GM19328 (cell line): ENCODE measurements around the gene SLC25A23.
A peak's percentile ranks its signal among the peaks of the same experiment; 100 is the strongest.
"Not testable (repeated sequence)": the region's sequence is repeated elsewhere in the genome, so short reads cannot be mapped to it uniquely, and the experiment has no call there.

Experiments
- ATAC-seq: cut with Tn5 transposase; IDR thresholded peaks from one replicate; pipeline ENCODE4 v1.9.1; 2021; ENCODE audit warnings: mild to moderate bottlenecking, moderate library complexity; ENCODE audit not compliant: unreplicated experiment

Gene SLC25A23

GRCh38 chr19:6459262-6460098 is at the start of gene SLC25A23:
Gene SLC25A23 (minus strand): TSS chr19:6459792. CDS start chr19:6459628, 164 bp downstream.
- no peak for ATAC-seq

GRCh38 chr19:6508028-6508771 is 48.6 kb upstream of the SLC25A23 start:
- ATAC-seq, result not testable (repeated sequence)

GRCh38 chr19:6503407-6504201 is 44.0 kb upstream of the SLC25A23 start:
- ATAC-seq, result no peak

DNA sequence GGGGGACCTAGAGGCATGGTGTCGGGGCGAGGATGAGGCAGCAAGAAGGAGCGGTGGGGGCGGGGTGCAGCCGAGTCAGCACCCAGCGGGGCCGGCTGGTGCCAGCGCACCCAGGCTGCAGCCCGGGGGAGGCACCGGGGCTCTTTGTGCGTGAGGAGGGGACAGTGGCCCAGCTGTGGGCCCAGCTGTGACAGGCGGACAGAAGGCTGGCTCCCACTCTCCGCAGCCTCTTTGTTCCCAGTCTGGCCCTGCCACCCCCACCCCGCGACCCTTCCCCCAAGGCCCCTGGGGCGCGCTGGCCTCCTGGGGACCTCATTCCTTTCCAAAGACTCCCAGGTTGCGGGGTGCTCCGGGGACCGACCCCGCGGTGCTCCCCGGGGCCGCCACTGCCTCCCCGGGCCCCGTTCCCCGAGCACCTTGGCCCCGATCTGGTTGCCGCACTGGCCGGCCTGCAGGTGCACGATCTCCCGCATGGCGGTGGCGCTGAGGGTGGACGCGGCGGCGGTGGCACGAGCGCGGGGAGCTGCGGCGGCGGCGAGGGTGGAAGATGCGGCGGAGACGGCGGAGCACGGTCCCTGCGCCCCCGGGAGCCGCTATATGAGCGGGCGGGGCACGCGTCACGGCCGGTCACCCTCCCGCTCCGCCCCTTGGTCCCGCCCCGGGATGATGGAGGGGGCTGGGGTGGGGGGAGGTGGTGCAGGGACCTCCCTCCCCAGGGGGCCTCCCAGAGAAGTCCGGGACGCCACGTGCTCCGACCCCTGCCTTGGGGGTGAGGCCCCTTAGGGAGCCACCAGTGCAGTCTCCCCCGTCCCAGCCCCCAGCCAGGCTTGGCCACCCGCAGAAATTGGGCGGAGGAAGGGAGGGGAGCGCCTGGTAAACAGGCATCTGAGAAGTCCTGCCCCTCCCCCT is 42.4 kb upstream of the SLC25A23 start, which contains the start of gene TUBB4A:
TUBB4A (minus strand) TSS at position 570 of the 909 bp plus-strand sequence; CDS start at position 473, 97 bp downstream.
- no peak for ATAC-seq

DNA sequence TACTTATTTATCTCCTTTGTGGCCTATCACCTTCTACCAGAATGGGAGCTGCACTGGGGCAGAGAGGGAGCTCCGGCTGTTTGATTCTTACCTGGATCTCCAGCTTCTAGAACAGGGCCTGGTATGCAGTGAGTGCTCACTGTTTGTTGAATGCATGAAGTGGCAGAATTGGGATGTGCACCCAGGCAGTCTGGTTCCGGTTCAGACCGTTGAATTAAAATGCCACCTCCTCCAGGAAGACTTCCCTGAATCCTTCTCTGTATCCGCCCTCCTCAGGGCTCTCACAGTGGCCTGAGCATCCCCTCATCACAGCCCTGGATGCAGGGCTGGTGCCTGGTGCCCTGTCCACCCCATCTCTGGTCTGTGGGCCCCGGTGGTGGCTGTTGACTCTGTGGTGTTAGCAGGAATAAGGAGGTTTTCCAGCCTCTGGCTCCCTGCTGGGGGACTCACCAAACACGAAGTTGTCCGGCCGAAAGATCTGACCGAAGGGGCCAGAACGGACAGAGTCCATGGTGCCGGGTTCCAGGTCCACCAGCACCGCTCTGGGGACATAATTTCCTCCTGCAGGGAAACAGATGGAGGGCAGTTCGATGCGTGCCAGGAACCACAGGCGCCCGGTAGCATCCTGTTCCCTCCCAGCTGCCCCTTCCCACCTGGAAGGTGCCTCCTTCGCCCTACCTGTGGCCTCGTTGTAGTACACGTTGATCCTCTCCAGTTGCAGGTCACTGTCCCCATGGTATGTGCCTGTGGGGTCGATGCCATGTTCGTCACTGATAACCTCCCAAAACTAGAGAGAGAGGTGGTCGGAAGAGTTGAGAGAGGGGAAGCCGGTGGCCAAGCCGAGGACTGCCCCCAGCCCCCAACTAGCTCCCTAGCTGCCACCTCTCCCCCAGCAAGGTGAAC is 41.5 kb upstream of the SLC25A23 start:
- ATAC-seq, result no peak

DNA sequence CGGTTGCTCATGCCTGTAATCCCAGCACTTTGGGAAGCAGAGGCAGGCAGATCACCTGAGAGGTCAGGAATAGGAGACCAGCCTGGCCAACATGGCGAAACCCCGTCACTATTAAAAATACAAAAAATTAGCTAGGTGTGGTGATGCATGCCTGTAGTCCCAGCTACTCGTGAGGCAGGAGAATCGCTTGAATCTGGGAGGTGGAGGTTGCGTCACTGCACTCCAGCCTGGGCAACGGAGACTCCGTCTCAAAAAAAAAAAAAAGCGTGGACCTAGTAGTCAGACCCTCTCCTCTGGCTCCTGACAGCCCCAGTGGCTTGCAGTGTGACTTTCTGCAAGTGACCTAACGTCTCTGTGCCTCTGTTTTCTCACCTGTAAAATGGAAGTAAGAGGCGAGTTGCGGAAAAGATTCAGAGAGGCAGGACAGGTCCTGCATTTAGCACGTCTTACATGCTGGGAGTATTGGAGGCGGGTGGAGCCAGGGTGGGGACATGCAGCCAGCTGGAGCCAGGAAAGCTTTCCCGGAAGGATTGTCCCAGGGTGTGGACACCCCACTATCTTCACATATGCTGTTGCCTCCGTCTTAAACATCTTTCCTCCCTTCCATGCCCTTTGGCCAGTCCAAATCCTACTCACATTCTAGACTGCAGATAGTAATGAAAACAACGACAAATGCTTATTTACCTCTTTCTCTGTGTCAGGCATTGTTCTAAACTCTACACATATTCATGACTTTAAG is 39.6 kb upstream of the SLC25A23 start:
- ATAC-seq, result no peak

- ATAC-seq, result no peak
Measured at GRCh38 chr19:6498294-6499036, 38.9 kb upstream of the SLC25A23 start.

DNA sequence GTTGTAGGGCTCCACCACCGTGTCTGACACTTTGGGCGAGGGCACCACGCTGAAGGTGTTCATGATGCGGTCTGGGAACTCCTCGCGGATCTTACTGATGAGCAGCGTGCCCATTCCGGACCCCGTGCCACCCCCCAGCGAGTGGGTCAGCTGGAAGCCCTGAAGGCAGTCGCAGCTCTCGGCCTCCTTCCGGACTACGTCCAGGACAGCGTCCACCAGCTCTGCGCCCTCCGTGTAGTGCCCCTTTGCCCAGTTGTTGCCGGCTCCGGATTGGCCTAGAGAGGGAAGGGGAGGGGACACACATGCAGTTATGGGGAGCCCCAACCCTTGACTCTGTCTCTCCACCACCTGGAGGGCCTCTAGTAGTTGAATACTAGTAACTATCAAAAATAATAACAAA is 36.4 kb upstream of the SLC25A23 start:
- ATAC-seq, result no peak

- no peak for ATAC-seq
Measured at GRCh38 chr19:6494438-6495036, 34.9 kb upstream of the SLC25A23 start.

GRCh38 chr19:6491802-6492592 is 32.4 kb upstream of the SLC25A23 start:
- ATAC-seq, result no peak

DNA sequence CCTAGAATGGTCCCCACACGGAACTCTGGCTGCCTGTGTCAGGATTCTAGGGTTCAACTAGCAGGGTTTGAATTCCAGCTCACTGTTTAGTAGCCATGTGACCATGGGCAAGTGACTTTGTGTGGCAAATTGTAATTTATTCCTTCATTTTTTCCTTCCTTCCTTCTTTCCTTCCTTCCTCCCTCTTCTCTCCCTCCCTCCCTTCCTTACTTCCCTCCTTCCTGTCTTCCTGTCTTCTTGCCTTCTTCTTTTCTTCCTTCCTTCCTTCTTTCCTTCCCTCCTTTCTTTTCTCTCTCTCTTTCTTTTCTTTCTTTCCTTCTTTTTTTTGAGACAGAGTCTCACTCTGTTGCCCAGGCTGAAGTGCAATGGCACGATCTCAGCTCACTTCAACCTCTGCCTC is 30.5 kb upstream of the SLC25A23 start:
- no peak for ATAC-seq

DNA sequence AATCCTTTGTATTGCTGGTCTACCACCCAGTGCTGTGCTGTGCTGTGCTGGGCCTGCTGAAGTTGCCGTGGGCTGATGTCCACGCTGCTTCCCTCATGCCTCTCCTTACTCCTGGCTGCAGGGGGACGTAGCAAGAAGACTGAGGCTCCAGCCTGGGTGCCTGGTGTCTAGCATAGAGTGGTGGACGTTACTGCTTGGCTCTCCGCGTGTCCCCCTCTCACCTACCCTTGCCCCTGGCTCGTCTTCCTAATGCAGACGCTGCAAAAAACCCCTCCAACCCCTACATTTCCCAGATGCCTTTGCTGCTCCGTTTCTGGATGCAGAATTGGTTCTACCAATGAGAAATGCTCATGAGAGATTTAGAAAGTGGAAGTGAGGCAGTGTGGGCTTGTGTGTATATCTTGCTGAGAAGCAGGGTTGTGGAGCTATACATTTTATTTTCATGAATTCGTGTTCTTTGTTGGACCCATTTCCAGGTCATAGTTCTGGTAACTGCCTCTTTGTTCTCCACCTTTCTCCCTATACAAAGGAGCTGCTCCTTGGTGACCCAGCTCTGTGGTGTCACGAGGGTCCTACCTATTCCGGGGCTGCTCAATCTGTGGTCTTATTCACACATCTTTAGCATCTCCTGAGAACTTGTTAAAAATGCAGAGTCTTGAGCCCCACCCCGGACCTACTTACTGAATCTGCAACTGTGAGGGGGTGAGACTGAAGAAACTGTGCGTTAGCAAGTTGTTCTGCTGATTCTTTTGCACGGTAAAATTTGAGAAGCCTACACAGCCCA is 29.9 kb upstream of the SLC25A23 start:
- peak; percentile 64 for ATAC-seq

DNA sequence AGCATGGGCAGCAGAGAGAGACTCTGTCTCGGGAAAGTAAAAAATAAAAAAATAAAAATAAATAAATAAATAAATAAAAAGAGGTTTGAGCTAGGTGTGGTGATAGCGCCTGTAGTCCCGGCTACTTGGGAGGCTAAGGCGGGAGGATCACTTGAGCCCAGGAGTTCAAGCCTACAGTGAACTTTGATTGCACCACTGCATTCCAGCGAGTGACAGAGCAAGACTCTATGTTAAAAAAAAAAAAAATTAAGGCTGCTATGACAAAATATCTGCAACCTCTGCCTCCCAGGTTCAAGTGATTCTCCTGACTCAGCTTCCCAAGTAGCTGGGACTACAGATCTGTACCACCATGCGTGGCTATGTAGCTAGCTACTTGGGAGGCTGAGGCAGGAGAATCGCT is 25.2 kb upstream of the SLC25A23 start:
- no peak for ATAC-seq

DNA sequence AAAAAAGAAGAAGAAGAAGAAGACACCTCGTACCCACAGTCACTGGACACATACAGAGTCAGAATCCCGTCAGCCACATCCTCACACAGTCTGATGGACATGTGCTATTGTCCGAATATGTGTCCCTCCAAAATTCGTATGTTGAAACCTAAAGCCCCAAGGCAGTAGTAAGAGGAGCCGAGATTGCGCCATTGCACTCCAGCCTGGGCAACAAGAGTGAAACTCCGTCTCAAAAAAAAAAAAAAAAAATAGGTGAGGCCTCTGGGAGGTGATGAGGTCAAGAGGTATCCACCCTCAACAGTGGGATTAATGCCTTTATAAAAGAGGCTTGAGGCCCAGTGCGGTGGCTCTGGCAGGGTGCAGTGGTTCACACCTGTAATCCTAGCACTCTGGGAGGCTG is 24.6 kb upstream of the SLC25A23 start:
- no peak for ATAC-seq

GRCh38 chr19:6483235-6483634 is 23.6 kb upstream of the SLC25A23 start:
- no peak for ATAC-seq

GRCh38 chr19:6482343-6482686 is 22.7 kb upstream of the SLC25A23 start:
- no peak for ATAC-seq
